ENCODE results near the gene CNPY1. TPM values are rescaled to one million over a fixed set of nuclear protein-coding genes. Genes with fewer than 3 reads are reported as not detected.

The CNPY1 gene
- total and polyA plus RNA-seq, 2 of the 8 experiments (the other 6 are each of a cell fraction or from before 2014, with no cell fraction given), result not detected

GRCh38 chr7:155549226-155549625 is 2.9 kb upstream of the CNPY1 start:
- Histone ChIP-seq H3K27ac (ENCODE audit: low read depth, low read length) (no peak overlapping the region), H3K4me1 (replicated peaks in 1 of 4; ENCODE audit: control insufficient read depth in 3 of 4, insufficient read depth in 4 of 4, low read length in 3 of 4) (no peaks in the 10 kb centered on the region), H2BK5ac (ENCODE audit: low read depth, low read length) (no peak overlapping the region), H3K23me2 (ENCODE audit: low read depth, low read length) (no peaks in the 10 kb centered on the region), H3K27me3 (replicated peaks in 1 of 4; ENCODE audit: control insufficient read depth in 3 of 4, extremely low read depth in 1 of 4, insufficient read depth in 3 of 4, low read length in 3 of 4) (no peaks in the 10 kb centered on the region; a peak in 1 of 7 replicates), H2AFZ (ENCODE audit: low read length) (no peak overlapping the region), H4K5ac (ENCODE audit: insufficient read length, low read depth, low read length) (no peak overlapping the region), H2BK15ac (ENCODE audit: low read length) (no peak overlapping the region), H3K4ac (replicated peaks; ENCODE audit: insufficient read length, low read depth, low read length) (no peak overlapping the region), H2BK120ac (replicated peaks; ENCODE audit: low read depth, low read length) (no peak overlapping the region), H3K18ac (ENCODE audit: extremely low read depth, low read length) (no peak overlapping the region), H3K56ac (replicated peaks; ENCODE audit: insufficient read length, low read depth, low read length) (no peak overlapping the region), H3K79me2 (ENCODE audit: control insufficient read depth in 1 of 2, insufficient read depth in 2 of 2, low read length in 2 of 2) (no peaks in the 10 kb centered on the region), H3K79me1 (ENCODE audit: low read depth, low read length) (no peaks in the 10 kb centered on the region), H4K8ac (ENCODE audit: extremely low read depth, insufficient read depth, low read length) (no peak overlapping the region; the same call in 1 of the 2 replicates), H4K20me1 (replicated peaks in 1 of 2; ENCODE audit: control insufficient read depth in 1 of 2, insufficient read depth in 2 of 2, low read length in 2 of 2) (no peaks in the 10 kb centered on the region), H3K9me3 (ENCODE audit: insufficient read depth in 2 of 2, low read depth in 1 of 2, low read length in 1 of 2) (peaks cover 0 to 2% of the 10 kb centered on the region in 2 experiments; a peak in 2 of 4 replicates), H2AK5ac (ENCODE audit: low read depth, low read length) (no peak overlapping the region), H2BK20ac (ENCODE audit: low read length) (no peak overlapping the region), H3K4me3 (ENCODE audit: extremely low read depth in 1 of 4, insufficient read depth in 2 of 4, low read depth in 3 of 4, low read length in 4 of 4) (no peak overlapping the region), H3K23ac (ENCODE audit: insufficient read length) (no peak overlapping the region), H3K4me2 (ENCODE audit: insufficient read depth in 1 of 2, low read depth in 2 of 2, low read length in 2 of 2) (no peak overlapping the region), H3K36me3 (ENCODE audit: control insufficient read depth in 2 of 4, insufficient read depth in 4 of 4, low read length in 3 of 4) (no peaks in the 10 kb centered on the region), H2BK12ac (ENCODE audit: low read depth, low read length) (no peak overlapping the region), H3K9ac (replicated peaks in 1 of 4; ENCODE audit: extremely low read depth in 1 of 4, low read depth in 3 of 4, low read length in 3 of 4) (no peak overlapping the region), H3K14ac (ENCODE audit: insufficient read length) (no peak overlapping the region), H4K91ac (replicated peaks; ENCODE audit: insufficient read length, low read length) (no peak overlapping the region)
- DNase-seq (ENCODE audit: low read depth in 1 of 2, low spot score in 2 of 2), result no peak
- ChIA-PET CTCF (ENCODE audit: partially characterized antibody) (interaction anchor here (8.1 kb wide), 1 partner anchor 15 kb away, joined by 52 read pairs; no protein-coding TSS in a partner anchor), POLR2A (ENCODE audit: partially characterized antibody) (no interaction called here)
- no peak for FAIRE-seq
- 84% methylated on average over 9 of the region's 10 CpGs; no CpG with 5 or more reads in 1 of the 2 experiments for WGBS, 2 experiments (ENCODE audit: extremely low coverage in 1 of 2, insufficient coverage in 1 of 2, insufficient read length in 1 of 2, insufficient replicate concordance in 2 of 2, low coverage in 1 of 2, low lambda C conversion rate in 2 of 2, missing lambda C conversion rate in 1 of 2)
- no peak for TF ChIP-seq POLR2AphosphoS5 (IDR thresholded peaks at IDR 0.05; ENCODE audit: low read depth, low read length)
- no peak for TF ChIP-seq NRF1 (IDR thresholded peaks at IDR 0.05; ENCODE audit: low read depth, low read length)
- TF ChIP-seq MAX (IDR thresholded peaks at IDR 0.05), result no peak
- no peak for TF ChIP-seq EZH2 (IDR thresholded peaks at IDR 0.05; ENCODE audit: low read depth, low read length, severe bottlenecking)

Data from H1 (cell line).